Measurements from ENCODE around the gene TOMT. TPM values are rescaled to one million over a fixed set of nuclear protein-coding genes. Genes with fewer than 3 reads are reported as not detected.

TOMT gene
- total and polyA plus RNA-seq, 2 donors (not counting 3 experiments of a cell fraction or from before 2014, with no cell fraction given): not detected

DNA sequence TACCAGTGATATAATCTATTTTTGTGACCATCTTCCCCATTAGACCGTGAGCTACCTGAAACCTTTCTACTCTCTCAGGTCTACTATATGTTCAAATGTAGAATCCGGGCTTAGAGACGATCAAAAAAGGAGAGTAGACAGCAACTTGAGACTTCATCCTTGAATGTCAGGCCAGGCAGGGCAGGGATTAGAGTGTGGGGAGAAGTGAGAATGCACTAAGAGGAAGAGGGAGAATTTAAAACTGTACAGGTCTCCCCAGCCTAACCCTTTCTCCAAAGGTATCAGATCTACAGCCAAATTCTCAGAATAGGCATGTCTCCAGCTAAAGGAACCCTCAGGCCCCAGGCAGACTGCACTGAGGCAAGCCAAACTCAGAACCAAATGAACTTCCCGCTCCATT is 3.6 kb upstream of the TOMT start:
- H4K20me1 ChIP-seq (replicated peaks; ENCODE audit: control insufficient read depth, extremely low read depth, insufficient read depth, low read length): no peaks in the 10 kb centered on the region
- peaks cover 26% of the 10 kb centered on the region for H3K4me1 ChIP-seq (ENCODE audit: control insufficient read depth, extremely low read depth, insufficient read depth, low read length)
- H3K9me3 ChIP-seq (replicated peaks; ENCODE audit: control insufficient read depth, insufficient read depth, low read length): no peaks in the 10 kb centered on the region
- DNase-seq (ENCODE audit: low read depth, low spot score) (no peak), FAIRE-seq (no peak)
- dilution Hi-C loops (cut with MboI; ENCODE audit: extremely low pct_ligation_motif_present, low sequenced_read_pairs): no loop called here
- ChIA-PET POLR2A (no interaction called here), CTCF (interaction anchor here (1.0 to 2.0 kb wide), 5 partner anchors 12 to 329 kb away, joined by 3 to 9 read pairs (median 4); no protein-coding TSS in a partner anchor)
- H3K4me2 ChIP-seq (ENCODE audit: insufficient read depth, low read length): peak overlapping the region; percentile 78
- no peaks in the 10 kb centered on the region for H3K27me3 ChIP-seq (ENCODE audit: control insufficient read depth in 2 of 2, insufficient read depth in 2 of 2, low read length in 2 of 2)
- no TSS peak for BruUV-seq (replicated peaks)
- H3K4me3 ChIP-seq (replicated peaks in 1 of 3; ENCODE audit: insufficient read depth in 1 of 3, low read depth in 1 of 3, low read length in 3 of 3): peak overlapping the region; percentile 74 to 97 (median 86)
- peaks cover 29% of the 10 kb centered on the region for H3K79me2 ChIP-seq (ENCODE audit: control insufficient read depth, insufficient read depth, low read length)
- intact Hi-C loops (cut with micrococcal nuclease): loop anchor here (2.0 kb wide), 1 partner anchor 61 kb away; no protein-coding TSS in a partner anchor
- peak overlapping the region; percentile 88 for H3K27ac ChIP-seq (ENCODE audit: insufficient read depth, low read depth, low read length)
- H2AFZ ChIP-seq (ENCODE audit: low read depth, low read length): no peak overlapping the region
- no peaks in the 10 kb centered on the region for H3K9me1 ChIP-seq (replicated peaks; ENCODE audit: control insufficient read depth, extremely low read depth, insufficient read depth, low read length)
- peak overlapping the region; percentile 99 for H3K9ac ChIP-seq (replicated peaks; ENCODE audit: extremely low read depth, insufficient read depth, low read length)
- peaks cover 11 to 17% of the 10 kb centered on the region in 2 experiments for H3K36me3 ChIP-seq (ENCODE audit: control insufficient read depth in 2 of 2, extremely low read depth in 1 of 2, insufficient read depth in 2 of 2, low read length in 2 of 2)
- TF ChIP-seq POLR2A (IDR thresholded peaks at IDR 0.05; ENCODE audit: low read depth, low read length): peak; percentile 11
- TF ChIP-seq, protein P1, sequence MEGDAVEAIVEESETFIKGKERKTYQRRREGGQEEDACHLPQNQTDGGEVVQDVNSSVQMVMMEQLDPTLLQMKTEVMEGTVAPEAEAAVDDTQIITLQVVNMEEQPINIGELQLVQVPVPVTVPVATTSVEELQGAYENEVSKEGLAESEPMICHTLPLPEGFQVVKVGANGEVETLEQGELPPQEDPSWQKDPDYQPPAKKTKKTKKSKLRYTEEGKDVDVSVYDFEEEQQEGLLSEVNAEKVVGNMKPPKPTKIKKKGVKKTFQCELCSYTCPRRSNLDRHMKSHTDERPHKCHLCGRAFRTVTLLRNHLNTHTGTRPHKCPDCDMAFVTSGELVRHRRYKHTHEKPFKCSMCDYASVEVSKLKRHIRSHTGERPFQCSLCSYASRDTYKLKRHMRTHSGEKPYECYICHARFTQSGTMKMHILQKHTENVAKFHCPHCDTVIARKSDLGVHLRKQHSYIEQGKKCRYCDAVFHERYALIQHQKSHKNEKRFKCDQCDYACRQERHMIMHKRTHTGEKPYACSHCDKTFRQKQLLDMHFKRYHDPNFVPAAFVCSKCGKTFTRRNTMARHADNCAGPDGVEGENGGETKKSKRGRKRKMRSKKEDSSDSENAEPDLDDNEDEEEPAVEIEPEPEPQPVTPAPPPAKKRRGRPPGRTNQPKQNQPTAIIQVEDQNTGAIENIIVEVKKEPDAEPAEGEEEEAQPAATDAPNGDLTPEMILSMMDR (IDR thresholded peaks at IDR 0.05; ENCODE audit: extremely low read depth in 1 of 2, insufficient read depth in 1 of 2, low read depth in 1 of 2, low read length in 2 of 2): no peak

GRCh38 chr11:72102631-72102945 is 3.1 kb upstream of the TOMT start:
- Histone ChIP-seq H3K4me1 (ENCODE audit: control insufficient read depth, extremely low read depth, insufficient read depth, low read length) (peaks cover 26% of the 10 kb centered on the region), H3K9me1 (replicated peaks; ENCODE audit: control insufficient read depth, extremely low read depth, insufficient read depth, low read length) (no peaks in the 10 kb centered on the region), H3K27ac (ENCODE audit: insufficient read depth, low read depth, low read length) (peak overlapping the region; percentile 88), H4K20me1 (replicated peaks; ENCODE audit: control insufficient read depth, extremely low read depth, insufficient read depth, low read length) (no peaks in the 10 kb centered on the region), H2AFZ (ENCODE audit: low read depth, low read length) (peak overlapping the region; percentile 45), H3K27me3 (ENCODE audit: control insufficient read depth in 2 of 2, insufficient read depth in 2 of 2, low read length in 2 of 2) (no peaks in the 10 kb centered on the region), H3K36me3 (ENCODE audit: control insufficient read depth in 2 of 2, extremely low read depth in 1 of 2, insufficient read depth in 2 of 2, low read length in 2 of 2) (peaks cover 11 to 15% of the 10 kb centered on the region in 2 experiments), H3K4me3 (replicated peaks in 1 of 3; ENCODE audit: insufficient read depth in 1 of 3, low read depth in 1 of 3, low read length in 3 of 3) (peak overlapping the region; percentile 74 to 97 (median 86)), H3K4me2 (ENCODE audit: insufficient read depth, low read length) (peak overlapping the region; percentile 78), H3K9me3 (replicated peaks; ENCODE audit: control insufficient read depth, insufficient read depth, low read length) (no peaks in the 10 kb centered on the region), H3K79me2 (ENCODE audit: control insufficient read depth, insufficient read depth, low read length) (peaks cover 29% of the 10 kb centered on the region), H3K9ac (replicated peaks; ENCODE audit: extremely low read depth, insufficient read depth, low read length) (peak overlapping the region; percentile 99)
- BruUV-seq (replicated peaks): no TSS peak
- TF ChIP-seq, protein P1 (IDR thresholded peaks at IDR 0.05; ENCODE audit: extremely low read depth in 1 of 2, insufficient read depth in 1 of 2, low read depth in 1 of 2, low read length in 2 of 2): no peak
- peak; percentile 2 for TF ChIP-seq POLR2A (IDR thresholded peaks at IDR 0.05; ENCODE audit: low read depth, low read length)
- no peak for DNase-seq (ENCODE audit: low read depth, low spot score)
- ChIA-PET CTCF (interaction anchor here (1.0 to 2.2 kb wide), 4 partner anchors 12 to 328 kb away, joined by 3 to 7 read pairs (median 4); no protein-coding TSS in a partner anchor), POLR2A (no interaction called here)
- intact Hi-C loops (cut with micrococcal nuclease): loop anchor here (2.0 kb wide), 1 partner anchor 62 kb away; no protein-coding TSS in a partner anchor
- FAIRE-seq: no peak
- dilution Hi-C loops (cut with MboI; ENCODE audit: extremely low pct_ligation_motif_present, low sequenced_read_pairs): no loop called here

Data from endothelial cell of umbilical vein (primary cell).